Measurements from ENCODE around the gene LSM14A.
"Not testable (repeated sequence)": the region's sequence is repeated elsewhere in the genome, so short reads cannot be mapped to it uniquely, and the experiment has no call there.

Gene LSM14A

DNA sequence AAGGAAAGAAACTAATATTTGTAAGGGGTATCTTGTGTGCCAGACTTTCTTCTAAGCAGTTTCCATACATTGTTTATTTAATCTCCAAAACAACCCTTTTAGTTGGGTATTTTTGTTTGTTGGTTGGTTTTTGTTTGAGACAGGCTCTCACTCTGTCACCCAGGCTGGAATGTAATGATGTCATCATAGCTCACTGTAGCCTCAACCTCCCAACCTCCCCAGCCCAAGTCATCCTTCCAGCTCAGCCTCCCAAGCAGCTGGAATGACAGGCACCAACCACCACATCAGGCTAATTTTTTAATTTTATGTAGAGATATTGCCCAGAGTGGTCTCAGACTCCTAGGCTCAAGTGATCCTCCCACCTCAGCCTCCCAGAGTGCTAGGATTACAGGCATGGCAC lies 41.2 kb upstream of the LSM14A start (continued):
- TF ChIP-seq ZNF223 (tag by site-specific recombination; IDR thresholded peaks at IDR 0.05) (no peak), ZNF324 (tag by site-specific recombination; IDR thresholded peaks at IDR 0.05) (no peak), ZNF423 (tag by site-specific recombination; IDR thresholded peaks at IDR 0.05) (no peak), SCRT2 (tag by site-specific recombination; IDR thresholded peaks at IDR 0.05) (no peak), BCL11B (tag by site-specific recombination; IDR thresholded peaks at IDR 0.05; ENCODE audit: low read depth) (no peak), ZNF391 (tag by site-specific recombination; IDR thresholded peaks at IDR 0.05; ENCODE audit: borderline replicate concordance, low read depth) (no peak), ZNF155 (tag by site-specific recombination; IDR thresholded peaks at IDR 0.05) (no peak), ZNF530 (tag by site-specific recombination; IDR thresholded peaks at IDR 0.05; ENCODE audit: low read depth) (no peak), ZNF596 (tag by site-specific recombination; IDR thresholded peaks at IDR 0.05) (no peak)

DNA sequence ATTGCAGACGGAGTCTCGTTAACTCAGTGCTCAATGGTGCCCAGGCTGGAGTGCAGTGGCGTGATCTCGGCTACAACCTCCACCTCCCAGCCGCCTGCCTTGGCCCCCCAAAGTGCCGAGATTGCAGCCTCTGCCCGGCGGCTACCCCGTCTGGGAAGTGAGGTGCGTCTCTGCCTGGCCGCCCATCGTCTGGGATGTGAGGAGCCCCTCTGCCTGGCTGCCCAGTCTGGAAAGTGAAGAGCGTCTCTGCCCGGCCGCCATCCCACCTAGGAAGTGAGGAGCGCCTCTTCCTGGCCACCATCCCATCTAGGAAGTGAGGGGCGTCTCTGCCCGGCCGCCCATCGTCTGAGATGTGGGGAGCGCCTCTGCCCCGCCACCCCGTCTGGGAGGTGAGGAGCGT lies 40.2 kb upstream of the LSM14A start:
- H3K27ac ChIP-seq (ENCODE audit: extremely low read depth, low read depth, low read length); H3K4me3 ChIP-seq (ENCODE audit: low read depth, low read length); H3K9me3 ChIP-seq (ENCODE audit: control insufficient read depth, insufficient read depth, low read depth, low read length); POLR2A ChIA-PET; H3K36me3 ChIP-seq (ENCODE audit: control insufficient read depth in 2 of 2, insufficient read depth in 1 of 2, low read length in 2 of 2): not testable (repeated sequence)
- H3K4me1 ChIP-seq (ENCODE audit: control insufficient read depth, insufficient read depth, low read length): peaks cover 17% of the 10 kb centered on the region
- CTCF ChIA-PET: interaction anchor here (0.9 to 1.8 kb wide), 3 partner anchors 11 to 14 kb away, joined by 6 to 13 read pairs (median 11); no protein-coding TSS in a partner anchor

DNA sequence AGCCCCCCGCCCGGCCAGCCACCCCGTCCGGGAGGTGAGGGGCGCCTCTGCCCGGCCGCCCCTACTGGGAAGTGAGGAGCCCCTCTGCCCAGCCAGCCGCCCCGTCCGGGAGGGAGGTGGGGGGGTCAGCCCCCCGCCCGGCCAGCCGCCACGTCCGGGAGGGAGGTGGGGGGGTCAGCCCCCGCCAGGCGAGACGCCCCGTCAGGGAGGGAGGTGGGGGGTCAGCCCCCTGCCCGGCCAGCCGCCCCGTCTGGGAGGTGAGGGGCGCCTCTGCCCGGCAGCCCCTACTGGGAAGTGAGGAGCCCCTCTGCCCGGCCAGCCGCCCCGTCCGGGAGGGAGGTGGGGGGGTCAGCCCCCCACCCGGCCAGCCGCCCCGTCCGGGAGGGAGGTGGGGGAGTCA lies 39.6 kb upstream of the LSM14A start:
- H3K4me3 ChIP-seq (ENCODE audit: low read depth, low read length); H3K36me3 ChIP-seq (ENCODE audit: control insufficient read depth in 2 of 2, insufficient read depth in 1 of 2, low read length in 2 of 2); CTCF ChIA-PET; H3K27ac ChIP-seq (ENCODE audit: extremely low read depth, low read depth, low read length); H3K9me3 ChIP-seq (ENCODE audit: control insufficient read depth, insufficient read depth, low read depth, low read length); POLR2A ChIA-PET: not testable (repeated sequence)
- peaks cover 17% of the 10 kb centered on the region for H3K4me1 ChIP-seq (ENCODE audit: control insufficient read depth, insufficient read depth, low read length)

DNA sequence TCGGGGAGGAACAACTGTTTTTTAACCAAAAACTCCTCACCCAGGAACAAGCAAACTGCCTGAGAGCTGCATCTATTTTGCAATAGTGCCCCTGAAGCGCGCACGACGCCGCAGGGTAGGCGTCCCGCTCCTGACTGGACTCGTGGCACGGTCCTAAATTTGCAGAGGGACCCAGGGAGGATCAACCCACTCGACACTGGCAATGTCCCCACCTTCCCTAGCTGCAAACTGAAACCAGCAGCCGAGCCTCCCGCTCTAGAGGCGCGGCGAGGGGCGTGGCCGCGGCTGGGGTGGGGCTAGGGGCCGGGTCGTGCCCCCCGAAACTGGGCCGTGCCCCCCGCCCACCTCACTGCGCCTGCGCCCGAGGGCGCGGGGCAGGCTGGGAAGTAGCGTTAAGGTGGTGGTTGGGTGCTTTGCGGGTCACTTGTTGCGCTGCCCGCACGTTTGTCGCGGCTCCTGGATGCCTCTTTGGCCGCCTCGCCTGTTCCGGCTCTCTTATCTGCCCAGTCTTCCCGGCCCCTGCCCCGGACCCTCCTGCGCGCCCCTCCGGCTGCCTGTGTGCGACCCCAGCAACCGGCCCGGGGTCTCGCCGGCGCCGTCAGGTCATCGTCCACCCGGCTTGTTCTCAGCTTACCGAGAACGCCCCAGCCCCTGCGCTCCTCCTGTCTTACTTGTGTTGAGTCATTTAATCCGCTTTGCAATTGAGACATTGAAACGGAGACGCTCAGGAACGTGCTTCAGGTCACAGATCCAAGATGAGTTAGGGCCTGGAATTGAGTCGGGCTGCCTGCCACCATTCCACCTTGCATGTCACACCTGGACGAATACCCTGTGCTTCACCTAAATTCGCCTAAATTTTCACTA lies 37.9 kb upstream of the LSM14A start:
- Histone ChIP-seq H3K9me3 (ENCODE audit: control insufficient read depth, insufficient read depth, low read depth, low read length) (no peaks in the 10 kb centered on the region), H3K27ac (ENCODE audit: extremely low read depth, low read depth, low read length) (peak overlapping the region; percentile 99), H3K36me3 (ENCODE audit: control insufficient read depth in 2 of 2, insufficient read depth in 1 of 2, low read length in 2 of 2) (no peaks in the 10 kb centered on the region; a peak in 1 of 3 replicates), H3K4me1 (ENCODE audit: control insufficient read depth, insufficient read depth, low read length) (peaks cover 11% of the 10 kb centered on the region), H3K4me3 (ENCODE audit: low read depth, low read length) (peak overlapping the region; percentile 53)
- CTCF ChIA-PET: interaction anchor here (0.6 to 4.8 kb wide), 12 partner anchors 9 to 615 kb away, joined by 3 to 44 read pairs (median 4); no protein-coding TSS in a partner anchor
- POLR2A ChIA-PET: interaction anchor here (0.6 to 2.1 kb wide), 20 partner anchors 9 to 356 kb away, joined by 3 to 21 read pairs (median 5); partner anchors contain the start of genes KCTD15 and LSM14A
- TF ChIP-seq, protein P1, sequence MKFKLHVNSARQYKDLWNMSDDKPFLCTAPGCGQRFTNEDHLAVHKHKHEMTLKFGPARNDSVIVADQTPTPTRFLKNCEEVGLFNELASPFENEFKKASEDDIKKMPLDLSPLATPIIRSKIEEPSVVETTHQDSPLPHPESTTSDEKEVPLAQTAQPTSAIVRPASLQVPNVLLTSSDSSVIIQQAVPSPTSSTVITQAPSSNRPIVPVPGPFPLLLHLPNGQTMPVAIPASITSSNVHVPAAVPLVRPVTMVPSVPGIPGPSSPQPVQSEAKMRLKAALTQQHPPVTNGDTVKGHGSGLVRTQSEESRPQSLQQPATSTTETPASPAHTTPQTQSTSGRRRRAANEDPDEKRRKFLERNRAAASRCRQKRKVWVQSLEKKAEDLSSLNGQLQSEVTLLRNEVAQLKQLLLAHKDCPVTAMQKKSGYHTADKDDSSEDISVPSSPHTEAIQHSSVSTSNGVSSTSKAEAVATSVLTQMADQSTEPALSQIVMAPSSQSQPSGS (tag by site-specific recombination; IDR thresholded peaks at IDR 0.05; ENCODE audit: low read depth): no peak
- TF ChIP-seq GLIS2 (tag by site-specific recombination; IDR thresholded peaks at IDR 0.05) (peak; percentile 94), ZSCAN16 (tag by site-specific recombination; IDR thresholded peaks at IDR 0.05) (peak; percentile 28), RBAK (tag by site-specific recombination; IDR thresholded peaks at IDR 0.05) (no peak), KLF9 (tag by site-specific recombination; IDR thresholded peaks at IDR 0.05; ENCODE audit: low read depth) (peak; percentile 99), ZIC2 (tag by site-specific recombination; IDR thresholded peaks at IDR 0.05) (no peak), ZSCAN23 (tag by site-specific recombination; IDR thresholded peaks at IDR 0.05) (peak; percentile 73; the same call in 1 of the 2 replicates), ZNF561 (tag by site-specific recombination; IDR thresholded peaks at IDR 0.05; ENCODE audit: borderline replicate concordance) (peak; percentile 97), ZNF221 (tag by site-specific recombination; IDR thresholded peaks at IDR 0.05; ENCODE audit: borderline replicate concordance) (peak; percentile 93; the same call in 1 of the 2 replicates), ZNF544 (tag by site-specific recombination; IDR thresholded peaks at IDR 0.05) (no peak), ZNF223 (tag by site-specific recombination; IDR thresholded peaks at IDR 0.05) (no peak), ZBTB20 (tag by site-specific recombination; IDR thresholded peaks at IDR 0.05) (peak; percentile 69), ZNF138 (tag by site-specific recombination; IDR thresholded peaks at IDR 0.05; ENCODE audit: borderline replicate concordance) (no peak), HOXA7 (CRISPR knock-in tag; IDR thresholded peaks at IDR 0.05; ENCODE audit: borderline replicate concordance) (no peak), ZNF473 (tag by site-specific recombination; IDR thresholded peaks at IDR 0.05) (no peak)
- TF ChIP-seq, protein P2, sequence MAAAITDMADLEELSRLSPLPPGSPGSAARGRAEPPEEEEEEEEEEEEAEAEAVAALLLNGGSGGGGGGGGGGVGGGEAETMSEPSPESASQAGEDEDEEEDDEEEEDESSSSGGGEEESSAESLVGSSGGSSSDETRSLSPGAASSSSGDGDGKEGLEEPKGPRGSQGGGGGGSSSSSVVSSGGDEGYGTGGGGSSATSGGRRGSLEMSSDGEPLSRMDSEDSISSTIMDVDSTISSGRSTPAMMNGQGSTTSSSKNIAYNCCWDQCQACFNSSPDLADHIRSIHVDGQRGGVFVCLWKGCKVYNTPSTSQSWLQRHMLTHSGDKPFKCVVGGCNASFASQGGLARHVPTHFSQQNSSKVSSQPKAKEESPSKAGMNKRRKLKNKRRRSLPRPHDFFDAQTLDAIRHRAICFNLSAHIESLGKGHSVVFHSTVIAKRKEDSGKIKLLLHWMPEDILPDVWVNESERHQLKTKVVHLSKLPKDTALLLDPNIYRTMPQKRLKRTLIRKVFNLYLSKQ (tag by site-specific recombination; IDR thresholded peaks at IDR 0.05; ENCODE audit: borderline replicate concordance): no peak
- TF ChIP-seq, protein P3, sequence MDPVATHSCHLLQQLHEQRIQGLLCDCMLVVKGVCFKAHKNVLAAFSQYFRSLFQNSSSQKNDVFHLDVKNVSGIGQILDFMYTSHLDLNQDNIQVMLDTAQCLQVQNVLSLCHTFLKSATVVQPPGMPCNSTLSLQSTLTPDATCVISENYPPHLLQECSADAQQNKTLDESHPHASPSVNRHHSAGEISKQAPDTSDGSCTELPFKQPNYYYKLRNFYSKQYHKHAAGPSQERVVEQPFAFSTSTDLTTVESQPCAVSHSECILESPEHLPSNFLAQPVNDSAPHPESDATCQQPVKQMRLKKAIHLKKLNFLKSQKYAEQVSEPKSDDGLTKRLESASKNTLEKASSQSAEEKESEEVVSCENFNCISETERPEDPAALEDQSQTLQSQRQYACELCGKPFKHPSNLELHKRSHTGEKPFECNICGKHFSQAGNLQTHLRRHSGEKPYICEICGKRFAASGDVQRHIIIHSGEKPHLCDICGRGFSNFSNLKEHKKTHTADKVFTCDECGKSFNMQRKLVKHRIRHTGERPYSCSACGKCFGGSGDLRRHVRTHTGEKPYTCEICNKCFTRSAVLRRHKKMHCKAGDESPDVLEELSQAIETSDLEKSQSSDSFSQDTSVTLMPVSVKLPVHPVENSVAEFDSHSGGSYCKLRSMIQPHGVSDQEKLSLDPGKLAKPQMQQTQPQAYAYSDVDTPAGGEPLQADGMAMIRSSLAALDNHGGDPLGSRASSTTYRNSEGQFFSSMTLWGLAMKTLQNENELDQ (tag by site-specific recombination; IDR thresholded peaks at IDR 0.05; ENCODE audit: low read depth): no peak
